Kidney (tissue), 14 donors: ENCODE data around the gene SUCLG2. TPM values are rescaled to one million over a fixed set of nuclear protein-coding genes. Genes with fewer than 3 reads are reported as not detected.

Source experiments
- DNase-seq, 5 donors: peaks; one replicate each; pipeline ENCODE4 v3.0.0-alpha.2; 2013 to 2020
- FAIRE-seq: peaks from 2 replicates; lab custom pipeline; 2012; peaks lifted over from hg19 to GRCh38; lab: Jason Lieb, UNC
- H3K27ac ChIP-seq, 2 donors: one replicate each; pipeline ENCODE4 v1.7.0; 2013; ENCODE audit warnings: low read depth in 2 of 2, low read length in 2 of 2, inconsistent platforms in 1 of 2
- H3K27me3 ChIP-seq: one replicate; pipeline ENCODE4 v1.7.1; 2013; ENCODE audit warnings: low read length, inconsistent platforms; ENCODE audit not compliant: control insufficient read depth, insufficient read depth
- H3K36me3 ChIP-seq, 3 donors: one replicate each; pipeline versions ENCODE4 v1.7.0 to v1.7.1; 2013; ENCODE audit warnings: low read length in 3 of 3, control low read depth in 1 of 3, inconsistent platforms in 1 of 3; ENCODE audit not compliant: insufficient read depth in 3 of 3, control insufficient read depth in 2 of 3
- H3K4me1 ChIP-seq, 3 donors: one replicate each; pipeline versions ENCODE4 v1.7.0 to v1.7.1; 2013; ENCODE audit warnings: low read length in 3 of 3, inconsistent platforms in 1 of 3, low read depth in 1 of 3; ENCODE audit not compliant: control insufficient read depth in 2 of 3, insufficient read depth in 2 of 3
- H3K4me3 ChIP-seq, 3 donors: one replicate each; pipeline versions ENCODE4 v1.7.0 to v1.8.1; 2013; ENCODE audit warnings: low read length in 3 of 3, control low read depth in 1 of 3, inconsistent platforms in 1 of 3
- H3K9ac ChIP-seq, 3 donors: one replicate each; pipeline versions ENCODE4 v1.7.0 to v1.7.1; 2013; ENCODE audit warnings: low read length in 3 of 3, control low read depth in 1 of 3, inconsistent platforms in 1 of 3
- H3K9me3 ChIP-seq, 3 donors: one replicate each; pipeline versions ENCODE4 v1.7.0 to v1.7.1; 2013; ENCODE audit warnings: low read length in 3 of 3, control low read depth in 1 of 3, inconsistent platforms in 1 of 3; ENCODE audit not compliant: control insufficient read depth in 2 of 3, insufficient read depth in 1 of 3
- CTCF ChIP-seq: IDR thresholded peaks from 3 replicates; pipeline ENCODE4 v1.5.1; 2012; ENCODE audit warnings: mild to moderate bottlenecking, moderate library complexity, borderline replicate concordance; ENCODE audit not compliant: insufficient read depth; ENCODE audit errors: extremely low read depth
- intact Hi-C: fragments of 100-400 bp; cut with DNase I; formaldehyde crosslinking; loops from one replicate; pipeline ENCODE4 v1.11.1; 2022
- polyA plus RNA-seq: library from polyadenylated mRNA; stranded (reverse); fragments of 350-450 nt; fragmentation: Illumina TruSeq; extraction: RNeasy Lipid Tissue Mini Kit (QIAGEN cat#74804); gene quantifications from one replicate; pipeline ENCODE4 v1.2.3, GENCODE V29; 2014; ENCODE audit warnings: low read depth, low replicate concordance; ENCODE audit not compliant: insufficient read depth
- total RNA-seq: library from RNA; stranded (reverse); fragmentation: NEBNext Ultra II Directional; extraction: Animal tissue kit (Norgen Biotek cat#: 25700); gene quantifications from one replicate; pipeline ENCODE4 v1.2.1, GENCODE V29; 2021
- donor health status: control.
- donor health status: control.
- donor health status: control.
- donor health status: control.
- donor health status: control.
- donor health status: DM: yes; HTN: yes; CAD: no.
- donor health status: Normal renal cell carcinoma (clear cell type).

The SUCLG2 gene
- total and polyA plus RNA-seq, 2 donors from 2014 or later: 62.8 to 117 TPM

DNA sequence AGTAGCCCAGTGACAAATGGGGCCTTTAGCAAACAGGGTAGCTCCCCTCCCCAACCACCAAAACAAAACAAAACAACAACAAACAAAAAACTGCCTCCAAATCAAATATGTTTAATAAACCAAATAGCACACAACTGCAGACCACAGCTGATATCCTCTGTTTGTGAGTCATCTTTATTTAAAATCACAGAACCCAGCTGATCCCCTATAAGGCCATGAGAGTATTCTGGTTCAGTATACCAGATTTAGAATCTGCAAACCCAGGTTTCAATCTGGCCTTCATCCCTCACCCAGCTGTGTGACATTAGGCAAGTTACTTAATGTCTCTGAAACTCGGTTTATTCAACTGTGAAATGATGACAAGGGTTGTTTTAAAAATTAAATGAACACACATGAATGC lies 124.5 kb downstream of the SUCLG2 start:
- Histone ChIP-seq H3K9ac (no peak overlapping the region), H3K36me3 (peaks cover 0 to 5% (median 2%) of the 10 kb centered on the region in 3 donors), H3K4me1 (peaks cover 0 to 2% (median 0%) of the 10 kb centered on the region in 3 donors), H3K27me3 (no peaks in the 10 kb centered on the region), H3K9me3 (no peaks in the 10 kb centered on the region), H3K27ac (no peak overlapping the region), H3K4me3 (no peak overlapping the region)
- TF ChIP-seq CTCF: no peak
- FAIRE-seq (no peak), DNase-seq (no peak)
- intact Hi-C loops: no loop called here

DNA sequence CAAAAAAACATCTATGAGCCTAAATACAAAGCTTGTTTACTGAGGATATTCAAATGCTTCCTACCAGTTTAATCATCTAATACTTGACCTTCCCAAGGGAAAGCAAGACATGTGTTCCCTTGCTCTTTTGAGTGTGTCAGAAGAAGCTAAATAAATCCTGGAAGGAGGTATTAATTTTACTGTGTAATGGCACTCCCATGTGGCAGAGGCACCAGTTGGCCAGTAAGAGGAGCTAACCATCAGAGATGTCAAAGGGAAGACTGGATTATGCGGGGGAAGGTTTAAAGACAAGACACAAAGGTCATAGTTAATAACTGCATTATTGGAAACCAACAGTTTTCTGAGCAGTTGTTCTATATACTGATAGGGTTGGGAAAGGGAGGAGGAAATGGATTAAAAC lies 125.1 kb downstream of the SUCLG2 start:
- H3K27me3 ChIP-seq: no peaks in the 10 kb centered on the region
- no peak overlapping the region for H3K9ac ChIP-seq
- H3K36me3 ChIP-seq: peaks cover 0 to 5% (median 2%) of the 10 kb centered on the region in 3 donors
- intact Hi-C loops: no loop called here
- peaks cover 0 to 2% (median 0%) of the 10 kb centered on the region in 3 donors for H3K4me1 ChIP-seq
- no peak overlapping the region for H3K4me3 ChIP-seq
- H3K27ac ChIP-seq: no peak overlapping the region
- no peaks in the 10 kb centered on the region for H3K9me3 ChIP-seq
- DNase-seq (no peak), FAIRE-seq (no peak)
- peak; percentile 8 for TF ChIP-seq CTCF

- H3K9me3 ChIP-seq: no peaks in the 10 kb centered on the region
- no peak overlapping the region for H3K4me3 ChIP-seq
- H3K4me1 ChIP-seq: peaks cover 0 to 2% (median 0%) of the 10 kb centered on the region in 3 donors
- no peak overlapping the region for H3K27ac ChIP-seq
- no peak for TF ChIP-seq CTCF
- intact Hi-C loops: no loop called here
- peaks cover 0 to 5% (median 2%) of the 10 kb centered on the region in 3 donors for H3K36me3 ChIP-seq
- DNase-seq: no peak
- no peak for FAIRE-seq
- no peak overlapping the region for H3K9ac ChIP-seq
- H3K27me3 ChIP-seq: no peaks in the 10 kb centered on the region
Observed at GRCh38 chr3:67526246-67526645, 128.2 kb downstream of the SUCLG2 start.

GRCh38 chr3:67524046-67524445 lies 130.4 kb downstream of the SUCLG2 start:
- no peak for TF ChIP-seq CTCF
- Histone ChIP-seq H3K27me3 (no peaks in the 10 kb centered on the region), H3K9me3 (no peaks in the 10 kb centered on the region), H3K4me1 (no peaks in the 10 kb centered on the region), H3K36me3 (peaks cover 0 to 5% (median 3%) of the 10 kb centered on the region in 3 donors), H3K27ac (no peak overlapping the region), H3K9ac (no peak overlapping the region), H3K4me3 (no peak overlapping the region)
- intact Hi-C loops: no loop called here
- FAIRE-seq (no peak), DNase-seq (no peak)
